ENCODE data around the gene GABPB2.

The GABPB2 gene

GRCh38 chr1:151059109-151060006 is 11.2 kb upstream of the GABPB2 start, which contains the start of gene CDC42SE1 (continued):
- no peak for TF ChIP-seq PRDM10 (tag by site-specific recombination; IDR thresholded peaks at IDR 0.05)
- TF ChIP-seq ZNF580 (tag by site-specific recombination; IDR thresholded peaks at IDR 0.05) = no peak
- TF ChIP-seq PBX3 (CRISPR knock-in tag; IDR thresholded peaks at IDR 0.05) = no peak
- peak; percentile 22; the same call in 1 of the 2 replicates for TF ChIP-seq ZNF623 (tag by site-specific recombination; IDR thresholded peaks at IDR 0.05)
- no peak for TF ChIP-seq ZNF416 (tag by site-specific recombination; IDR thresholded peaks at IDR 0.05)
- no peak for TF ChIP-seq GLI2 (tag by site-specific recombination; IDR thresholded peaks at IDR 0.05; ENCODE audit: borderline replicate concordance, low read depth)
- TF ChIP-seq ZNF707 (tag by site-specific recombination; IDR thresholded peaks at IDR 0.05) = no peak
- peak; percentile 99 for TF ChIP-seq GLIS2 (tag by site-specific recombination; IDR thresholded peaks at IDR 0.05)
- TF ChIP-seq ZBTB26 (tag by site-specific recombination; optimal IDR thresholded peaks at IDR 0.05) = peak; percentile 99
- no peak for TF ChIP-seq ZNF366 (tag by site-specific recombination; conservative IDR thresholded peaks at IDR 0.05)
- peak; percentile 48; the same call in 1 of the 2 replicates for TF ChIP-seq ZNF341 (tag by site-specific recombination; IDR thresholded peaks at IDR 0.05; ENCODE audit: low read depth)
- peak; percentile 76; the same call in 1 of the 2 replicates for TF ChIP-seq ZNF391 (tag by site-specific recombination; IDR thresholded peaks at IDR 0.05; ENCODE audit: borderline replicate concordance, low read depth)
- peak; percentile 88; the same call in 1 of the 2 replicates for TF ChIP-seq ZNF2 (tag by site-specific recombination; IDR thresholded peaks at IDR 0.05)
- peak; percentile 73 for TF ChIP-seq KLF9 (tag by site-specific recombination; IDR thresholded peaks at IDR 0.05; ENCODE audit: low read depth)
- TF ChIP-seq ZNF660 (tag by site-specific recombination; IDR thresholded peaks at IDR 0.05) = peak; percentile 47; the same call in 1 of the 2 replicates
- no peak for TF ChIP-seq GFI1B (tag by site-specific recombination; IDR thresholded peaks at IDR 0.05)
- TF ChIP-seq ZBTB7A (tag by site-specific recombination; IDR thresholded peaks at IDR 0.05; ENCODE audit: low read depth) = no peak
- TF ChIP-seq OSR2 (tag by site-specific recombination; IDR thresholded peaks at IDR 0.05) = no peak
- TF ChIP-seq ZNF16 (tag by site-specific recombination; IDR thresholded peaks at IDR 0.05; ENCODE audit: low read depth) = no peak
- 0 out of 2 replicates have a peak, but pooled peaks have one; percentile 6 for TF ChIP-seq TRIM28 (IDR thresholded peaks at IDR 0.05; ENCODE audit: borderline replicate concordance, low read length)
- TF ChIP-seq IKZF3 (tag by site-specific recombination; IDR thresholded peaks at IDR 0.05) = no peak
- TF ChIP-seq HOXD13 (CRISPR knock-in tag; IDR thresholded peaks at IDR 0.05; ENCODE audit: borderline replicate concordance) = no peak
- TF ChIP-seq ZBTB20 (tag by site-specific recombination; IDR thresholded peaks at IDR 0.05) = peak; percentile 97
- no peak for TF ChIP-seq ZNF18 (tag by site-specific recombination; IDR thresholded peaks at IDR 0.05)
- no peak for TF ChIP-seq ZFP3 (tag by site-specific recombination; IDR thresholded peaks at IDR 0.05; ENCODE audit: low read depth)
- TF ChIP-seq ZNF169 (tag by site-specific recombination; IDR thresholded peaks at IDR 0.05) = no peak
- TF ChIP-seq ZNF175 (tag by site-specific recombination; IDR thresholded peaks at IDR 0.05) = no peak
- no peak for TF ChIP-seq ZNF549 (tag by site-specific recombination; IDR thresholded peaks at IDR 0.05)
- TF ChIP-seq KLF8 (tag by site-specific recombination; IDR thresholded peaks at IDR 0.05) = peak; percentile 76; the same call in 1 of the 2 replicates
- no peak for TF ChIP-seq ZNF776 (tag by site-specific recombination; IDR thresholded peaks at IDR 0.05; ENCODE audit: borderline replicate concordance)
- TF ChIP-seq GLI4 (tag by site-specific recombination; IDR thresholded peaks at IDR 0.05) = peak; percentile 65

All from HEK293 (cell line).